GM12874 (cell line): ENCODE results near the gene NFIX.

Experiments
- CTCF ChIP-seq: IDR thresholded peaks from 2 replicates; pipeline ENCODE4 v1.5.1; 2011; ENCODE audit warnings: low read depth, mild to moderate bottlenecking, control low read depth, low read length, moderate library complexity; ENCODE audit not compliant: insufficient read depth

The NFIX gene

GRCh38 chr19:13095934-13096927 is 101.0 kb downstream of the NFIX start:
- TF ChIP-seq CTCF = no peak

- TF ChIP-seq CTCF = no peak
These were observed 101.8 kb downstream of the NFIX start for GRCh38 chr19:13097033-13097462.

GRCh38 chr19:13097463-13098258 is 102.4 kb downstream of the NFIX start:
- TF ChIP-seq CTCF = no peak

GRCh38 chr19:13098277-13099072 is 103.2 kb downstream of the NFIX start:
- no peak for TF ChIP-seq CTCF

GRCh38 chr19:13099073-13099999 is 104.1 kb downstream of the NFIX start:
- TF ChIP-seq CTCF = no peak

- no peak for TF ChIP-seq CTCF
These were observed 104.8 kb downstream of the NFIX start for GRCh38 chr19:13100031-13100588.
